Subcutaneous adipose tissue (tissue), 4 donors: ENCODE results near the gene ZBTB3. TPM values are rescaled to one million over a fixed set of nuclear protein-coding genes. Genes with fewer than 3 reads are reported as not detected.

Source experiments
- total RNA-seq, 4 donors: library from RNA; depleted of rRNA; stranded (reverse); fragments of >200 nt; gene quantifications; one replicate each; pipeline ENCODE4 v1.1.0, GENCODE V29; 2016
- TF ChIP-seq, protein P1 (sequence below): fragments of 450-650 bp; IDR thresholded peaks from one replicate; pipeline ENCODE4 v1.5.1; 2016; ENCODE audit warnings: low read depth, mild to moderate bottlenecking, control low read depth, antibody characterized with exemption, moderate library complexity

The ZBTB3 gene
- total RNA-seq, 4 donors from 2014 or later = 3.9 to 7.7 (median 6.9) TPM

DNA sequence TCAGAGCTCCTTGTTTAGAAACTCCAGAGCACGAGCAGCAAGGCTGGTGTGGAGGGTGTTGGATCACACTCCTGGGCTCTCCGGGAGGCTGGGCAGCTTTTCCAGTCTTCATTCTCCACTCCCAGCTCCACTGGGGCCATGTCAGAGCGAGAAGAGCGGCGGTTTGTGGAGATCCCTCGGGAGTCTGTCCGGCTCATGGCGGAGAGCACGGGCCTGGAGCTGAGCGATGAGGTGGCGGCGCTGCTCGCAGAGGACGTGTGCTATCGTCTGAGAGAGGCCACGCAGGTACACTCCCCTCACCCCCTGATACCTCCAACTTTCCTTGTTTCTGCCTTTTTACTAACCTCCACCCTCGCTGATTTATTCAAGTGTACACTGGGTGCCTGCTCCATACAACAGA lies 21.7 kb upstream of the ZBTB3 start:
- TF ChIP-seq, protein P1, sequence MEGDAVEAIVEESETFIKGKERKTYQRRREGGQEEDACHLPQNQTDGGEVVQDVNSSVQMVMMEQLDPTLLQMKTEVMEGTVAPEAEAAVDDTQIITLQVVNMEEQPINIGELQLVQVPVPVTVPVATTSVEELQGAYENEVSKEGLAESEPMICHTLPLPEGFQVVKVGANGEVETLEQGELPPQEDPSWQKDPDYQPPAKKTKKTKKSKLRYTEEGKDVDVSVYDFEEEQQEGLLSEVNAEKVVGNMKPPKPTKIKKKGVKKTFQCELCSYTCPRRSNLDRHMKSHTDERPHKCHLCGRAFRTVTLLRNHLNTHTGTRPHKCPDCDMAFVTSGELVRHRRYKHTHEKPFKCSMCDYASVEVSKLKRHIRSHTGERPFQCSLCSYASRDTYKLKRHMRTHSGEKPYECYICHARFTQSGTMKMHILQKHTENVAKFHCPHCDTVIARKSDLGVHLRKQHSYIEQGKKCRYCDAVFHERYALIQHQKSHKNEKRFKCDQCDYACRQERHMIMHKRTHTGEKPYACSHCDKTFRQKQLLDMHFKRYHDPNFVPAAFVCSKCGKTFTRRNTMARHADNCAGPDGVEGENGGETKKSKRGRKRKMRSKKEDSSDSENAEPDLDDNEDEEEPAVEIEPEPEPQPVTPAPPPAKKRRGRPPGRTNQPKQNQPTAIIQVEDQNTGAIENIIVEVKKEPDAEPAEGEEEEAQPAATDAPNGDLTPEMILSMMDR = no peak

DNA sequence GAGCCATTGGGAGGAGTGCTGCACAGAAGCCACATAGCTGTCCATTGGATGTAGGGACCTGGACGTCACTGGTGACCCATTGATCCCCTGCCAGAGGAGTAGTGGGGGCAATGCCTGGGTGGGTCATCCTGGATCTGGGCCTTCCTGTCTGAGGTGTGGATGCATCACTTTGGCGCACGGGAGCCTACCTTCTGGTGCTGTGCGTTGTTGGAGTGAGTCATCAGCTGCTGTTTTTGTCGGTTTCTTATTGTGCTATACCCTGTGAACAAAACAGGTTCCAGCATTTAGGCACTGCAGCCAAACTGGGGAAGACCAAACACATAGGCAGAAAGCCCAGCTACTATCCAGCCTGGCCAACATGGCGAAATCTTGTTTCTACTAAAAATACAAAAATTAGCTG lies 20.4 kb upstream of the ZBTB3 start:
- TF ChIP-seq, protein P1 = no peak

DNA sequence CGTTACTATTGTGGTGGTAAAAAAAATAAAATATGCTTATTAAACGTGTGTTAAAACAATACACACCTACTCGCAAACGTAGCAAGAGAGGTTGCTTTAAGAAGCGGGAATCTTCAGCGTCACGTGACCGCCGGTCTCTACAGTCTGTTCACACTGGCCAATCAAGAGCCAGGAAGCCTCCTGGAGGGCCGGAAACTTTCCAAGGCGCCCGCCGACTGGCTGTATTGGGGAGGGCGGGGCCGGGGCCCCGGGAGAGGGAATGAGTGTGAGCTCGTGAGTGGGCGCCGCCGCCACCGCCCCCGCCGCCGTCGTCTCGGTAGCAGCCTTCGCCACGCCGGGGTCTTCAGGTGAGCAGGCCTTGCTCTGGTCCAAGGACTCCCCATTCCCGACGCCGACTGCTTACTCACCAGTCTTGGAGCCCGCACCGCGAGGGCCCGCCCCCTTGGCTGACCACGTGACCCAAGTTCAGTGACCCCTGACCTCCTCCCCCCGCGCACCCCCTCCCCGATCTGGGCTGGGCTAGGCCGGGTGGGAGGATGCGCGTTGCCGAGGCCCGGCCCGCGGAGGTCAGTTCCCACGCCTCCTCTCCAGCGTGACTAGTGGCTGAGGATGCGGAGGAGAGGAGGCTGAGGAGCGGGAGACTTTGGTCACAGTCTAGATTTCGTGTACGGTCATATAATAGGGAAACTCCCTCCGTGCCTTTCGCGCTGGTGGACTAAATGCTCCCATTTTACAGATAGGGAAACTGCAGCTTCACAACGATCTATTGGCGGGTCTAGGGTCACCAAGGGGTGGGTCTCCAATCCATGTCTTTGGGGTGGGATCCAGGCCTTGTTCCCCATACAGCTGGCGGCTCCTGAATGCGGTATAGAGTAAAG lies 17.4 kb upstream of the ZBTB3 start, which contains the start of gene TAF6L:
Gene TAF6L, plus strand, starts transcription at position 253 of the 878 bp plus-strand sequence. CDS start 4,388 bp downstream, outside the sequence.
- TF ChIP-seq, protein P1 = no peak

GRCh38 chr11:62770778-62771143 lies 16.8 kb upstream of the ZBTB3 start:
- TF ChIP-seq, protein P1 = no peak

DNA sequence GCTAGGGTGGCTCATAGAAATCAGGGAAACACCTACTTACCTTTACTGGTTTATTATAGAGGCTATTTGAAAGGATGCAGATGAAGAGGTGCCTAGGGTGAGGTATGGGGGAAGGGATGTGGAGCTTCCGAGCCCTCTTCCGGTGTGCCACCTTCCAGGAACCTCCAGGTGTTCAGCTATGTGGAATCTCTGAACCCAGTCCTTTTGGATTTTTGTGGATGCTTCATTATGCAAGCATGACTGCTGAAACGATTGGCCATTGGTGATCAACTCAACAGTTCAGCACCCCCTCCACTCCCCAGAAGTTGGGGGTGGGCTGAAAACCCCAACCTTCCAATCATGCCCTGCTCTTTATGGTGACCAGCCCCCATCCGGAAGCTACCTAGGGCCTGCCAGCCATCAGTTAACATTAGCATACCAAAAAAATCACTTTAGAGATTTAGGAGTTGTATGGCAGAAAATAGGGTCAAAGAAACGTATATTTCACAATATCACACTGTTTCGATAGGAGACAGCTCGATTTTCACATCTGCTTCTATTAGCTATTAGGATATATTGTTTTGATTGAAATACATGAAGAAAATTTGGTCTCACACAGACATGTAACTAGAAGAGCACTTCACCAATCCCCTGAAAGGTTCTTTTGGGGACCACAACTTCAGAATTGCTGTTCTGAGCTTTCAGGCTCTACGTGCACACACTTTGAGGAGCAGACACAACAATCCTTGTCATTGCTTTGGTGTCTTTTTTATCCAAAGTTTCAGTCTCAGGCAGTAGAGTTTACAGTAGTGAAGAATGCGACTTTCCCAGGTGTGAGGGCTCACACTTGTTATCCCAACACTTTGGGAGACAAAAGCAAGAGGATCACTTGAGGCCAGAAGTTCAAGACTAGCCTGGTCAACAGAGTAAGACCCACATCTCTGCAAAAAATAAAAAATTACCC lies 4.2 kb upstream of the ZBTB3 start:
- TF ChIP-seq, protein P1 = no peak

GRCh38 chr11:62755086-62755615 lies 1.2 kb upstream of the ZBTB3 start:
- TF ChIP-seq, protein P1 = no peak
